Stomach (tissue), 4 donors: ENCODE data around the gene KDM5B.

Experiments used
- EP300 ChIP-seq: sonication (generic); formaldehyde crosslinking; IDR thresholded peaks from one replicate; pipeline ENCODE4 v1.6.1; 2017; ENCODE audit warnings: antibody characterized with exemption
- POLR2A ChIP-seq, 4 donors: fragments of 450-650 bp; IDR thresholded peaks; one replicate each; pipeline ENCODE4 v1.6.1; 2016; ENCODE audit warnings: antibody characterized with exemption in 4 of 4, control low read depth in 2 of 4, mild to moderate bottlenecking in 1 of 4, moderate library complexity in 1 of 4
- POLR2AphosphoS5 ChIP-seq, 3 donors: sonication (generic); formaldehyde crosslinking; IDR thresholded peaks; one replicate each; pipeline ENCODE4 v1.6.1; 2016; ENCODE audit warnings: antibody characterized with exemption in 3 of 3
- TF ChIP-seq, protein P1 (sequence below), 7 experiments: fragments of 450-650 bp in 4 of 7; fragments of 200-600 bp in 3 of 7; sonication (generic) in 3 of 7; IDR thresholded peaks; one replicate each; pipeline ENCODE4 v1.5.1; 2016 to 2019; ENCODE audit warnings: antibody characterized with exemption in 7 of 7, control low read depth in 2 of 7, mild to moderate bottlenecking in 1 of 7

DNA sequence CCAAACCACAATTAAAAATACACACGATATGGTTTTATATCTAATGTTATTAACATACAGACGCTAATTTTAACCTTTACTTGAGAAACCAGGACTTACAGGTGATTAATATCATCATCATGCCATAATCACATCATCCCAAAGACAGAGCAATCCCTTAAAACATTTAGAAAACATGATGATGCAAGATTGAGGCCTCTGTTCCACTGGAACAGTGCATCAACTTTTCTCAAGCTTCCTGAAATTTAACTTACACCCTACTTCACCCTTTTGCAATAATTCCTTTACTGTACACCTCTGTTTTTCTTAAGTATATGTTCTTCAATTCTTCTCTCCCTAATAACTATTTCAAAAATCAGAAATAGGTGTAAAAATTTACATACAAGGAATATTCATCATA lies 38.1 kb downstream of the KDM5B start:
- TF ChIP-seq, protein P1, sequence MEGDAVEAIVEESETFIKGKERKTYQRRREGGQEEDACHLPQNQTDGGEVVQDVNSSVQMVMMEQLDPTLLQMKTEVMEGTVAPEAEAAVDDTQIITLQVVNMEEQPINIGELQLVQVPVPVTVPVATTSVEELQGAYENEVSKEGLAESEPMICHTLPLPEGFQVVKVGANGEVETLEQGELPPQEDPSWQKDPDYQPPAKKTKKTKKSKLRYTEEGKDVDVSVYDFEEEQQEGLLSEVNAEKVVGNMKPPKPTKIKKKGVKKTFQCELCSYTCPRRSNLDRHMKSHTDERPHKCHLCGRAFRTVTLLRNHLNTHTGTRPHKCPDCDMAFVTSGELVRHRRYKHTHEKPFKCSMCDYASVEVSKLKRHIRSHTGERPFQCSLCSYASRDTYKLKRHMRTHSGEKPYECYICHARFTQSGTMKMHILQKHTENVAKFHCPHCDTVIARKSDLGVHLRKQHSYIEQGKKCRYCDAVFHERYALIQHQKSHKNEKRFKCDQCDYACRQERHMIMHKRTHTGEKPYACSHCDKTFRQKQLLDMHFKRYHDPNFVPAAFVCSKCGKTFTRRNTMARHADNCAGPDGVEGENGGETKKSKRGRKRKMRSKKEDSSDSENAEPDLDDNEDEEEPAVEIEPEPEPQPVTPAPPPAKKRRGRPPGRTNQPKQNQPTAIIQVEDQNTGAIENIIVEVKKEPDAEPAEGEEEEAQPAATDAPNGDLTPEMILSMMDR (IDR thresholded peaks at IDR 0.05) = no peak
- TF ChIP-seq POLR2A (IDR thresholded peaks at IDR 0.05) (no peak), POLR2AphosphoS5 (IDR thresholded peaks at IDR 0.05) (no peak), EP300 (no peak)
